Right ventricle myocardium superior (tissue), 1 donor: Measurements from ENCODE around the gene PTP4A2. TPM values are rescaled to one million over a fixed set of nuclear protein-coding genes. Genes with fewer than 3 reads are reported as not detected.

Experiments
- ATAC-seq: fragments of 200-7000 bp; cut with Tn5 transposase; one replicate; pipeline ENCODE4 v1.9.1; 2020; ENCODE audit warnings: mild to moderate bottlenecking; ENCODE audit not compliant: poor library complexity
- DNase-seq: peaks from one replicate; pipeline ENCODE4 v3.0.0-alpha.2; 2020
- intact Hi-C: fragments of 100-400 bp; cut with DNase I; formaldehyde crosslinking; loops from one replicate; pipeline ENCODE4 v1.11.2; 2022
- total RNA-seq: library from RNA; stranded (reverse); fragmentation: NEBNext Ultra II Directional; extraction: Animal tissue kit (Norgen Biotek cat#: 25700); gene quantifications from one replicate; pipeline ENCODE4 v1.2.1, GENCODE V29; 2021
- donor health status: DM: no; HTN: yes; CAD: no; lungs with severe emphysema.

Gene PTP4A2
- total RNA-seq, 1 donor from 2014 or later: 271 TPM

- intact Hi-C loops: no loop called here
- ATAC-seq (no peak), DNase-seq (no peak)
These were observed 65.2 kb downstream of the PTP4A2 start for GRCh38 chr1:31872658-31873636.

GRCh38 chr1:31871703-31872102 lies 66.5 kb downstream of the PTP4A2 start:
- DNase-seq (no peak), ATAC-seq (no peak)
- intact Hi-C loops: no loop called here

GRCh38 chr1:31870086-31870736 lies 68.0 kb downstream of the PTP4A2 start:
- DNase-seq: no peak
- intact Hi-C loops: no loop called here
- ATAC-seq: no peak

GRCh38 chr1:31869449-31869848 lies 68.7 kb downstream of the PTP4A2 start:
- intact Hi-C loops: no loop called here
- DNase-seq (no peak), ATAC-seq (no peak)

GRCh38 chr1:31868862-31869261 lies 69.3 kb downstream of the PTP4A2 start:
- DNase-seq (no peak), ATAC-seq (no peak)
- intact Hi-C loops: no loop called here

GRCh38 chr1:31867546-31867945 lies 70.6 kb downstream of the PTP4A2 start:
- DNase-seq: no peak
- ATAC-seq: no peak
- intact Hi-C loops: no loop called here

- intact Hi-C loops: no loop called here
- no peak for ATAC-seq
These were observed 71.6 kb downstream of the PTP4A2 start for GRCh38 chr1:31866450-31867032.

GRCh38 chr1:31865728-31866449 lies 72.3 kb downstream of the PTP4A2 start:
- DNase-seq (no peak), ATAC-seq (no peak)
- intact Hi-C loops: no loop called here

More at GRCh38 chr1:31866450-31867032, 71.6 kb downstream of the PTP4A2 start:
- DNase-seq: no peak

GRCh38 chr1:31862071-31862470 lies 76.1 kb downstream of the PTP4A2 start:
- no peak for ATAC-seq
- intact Hi-C loops: no loop called here
- DNase-seq: no peak

GRCh38 chr1:31861346-31861745 lies 76.8 kb downstream of the PTP4A2 start:
- no peak for DNase-seq
- no peak for ATAC-seq
- intact Hi-C loops: no loop called here

- intact Hi-C loops: no loop called here
- no peak for ATAC-seq
- no peak for DNase-seq
These were observed 77.6 kb downstream of the PTP4A2 start for GRCh38 chr1:31860581-31860980.

- ATAC-seq (no peak), DNase-seq (no peak)
- intact Hi-C loops: no loop called here
These were observed 78.4 kb downstream of the PTP4A2 start for GRCh38 chr1:31859719-31860118.

- ATAC-seq (no peak), DNase-seq (no peak)
- intact Hi-C loops: no loop called here
These were observed 79.1 kb downstream of the PTP4A2 start for GRCh38 chr1:31859044-31859443.

- DNase-seq: no peak
- intact Hi-C loops: no loop called here
- ATAC-seq: no peak
These were observed 80.3 kb downstream of the PTP4A2 start for GRCh38 chr1:31857863-31858262.

Other genes with a start within 250 kb of the PTP4A2 start
- gene COL16A1, start 234.4 kb downstream of the PTP4A2 start, total RNA-seq: 10.9 TPM
- gene ADGRB2, start 174.0 kb downstream of the PTP4A2 start, total RNA-seq: 14.7 TPM
- not detected for gene SPOCD1, start 122.3 kb downstream of the PTP4A2 start, total RNA-seq
- 51.0 TPM for gene KHDRBS1, start 75.5 kb upstream of the PTP4A2 start, total RNA-seq
- 6.1 TPM for gene TMEM39B, start 134.6 kb upstream of the PTP4A2 start, total RNA-seq
- gene KPNA6, start 169.7 kb upstream of the PTP4A2 start, total RNA-seq: 69.4 TPM
- 15.5 TPM for gene TXLNA, start 241.3 kb upstream of the PTP4A2 start, total RNA-seq